ENCODE measurements around the gene FUT8.

FUT8 gene

DNA sequence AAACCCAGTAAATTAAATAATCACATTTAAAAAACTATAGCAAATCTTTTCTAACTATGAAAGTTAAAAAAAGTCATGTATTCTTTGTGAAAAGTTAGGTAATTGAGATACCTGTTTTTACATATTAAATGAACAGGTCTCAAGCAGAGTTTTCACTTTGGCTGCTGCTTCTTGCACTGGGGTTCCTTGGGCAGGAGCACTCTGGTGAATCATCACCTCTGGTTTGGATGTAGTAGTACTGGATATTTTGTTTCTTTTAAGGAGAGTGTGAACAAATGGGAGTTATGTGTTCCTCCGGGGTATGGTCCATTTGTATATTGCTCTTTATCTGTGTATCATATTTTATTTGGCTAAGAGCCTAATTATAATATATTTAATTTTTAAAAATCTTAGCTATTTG is 82.7 kb downstream of the FUT8 start:
- no peak for DNase-seq (ENCODE audit: low spot score)

DNA sequence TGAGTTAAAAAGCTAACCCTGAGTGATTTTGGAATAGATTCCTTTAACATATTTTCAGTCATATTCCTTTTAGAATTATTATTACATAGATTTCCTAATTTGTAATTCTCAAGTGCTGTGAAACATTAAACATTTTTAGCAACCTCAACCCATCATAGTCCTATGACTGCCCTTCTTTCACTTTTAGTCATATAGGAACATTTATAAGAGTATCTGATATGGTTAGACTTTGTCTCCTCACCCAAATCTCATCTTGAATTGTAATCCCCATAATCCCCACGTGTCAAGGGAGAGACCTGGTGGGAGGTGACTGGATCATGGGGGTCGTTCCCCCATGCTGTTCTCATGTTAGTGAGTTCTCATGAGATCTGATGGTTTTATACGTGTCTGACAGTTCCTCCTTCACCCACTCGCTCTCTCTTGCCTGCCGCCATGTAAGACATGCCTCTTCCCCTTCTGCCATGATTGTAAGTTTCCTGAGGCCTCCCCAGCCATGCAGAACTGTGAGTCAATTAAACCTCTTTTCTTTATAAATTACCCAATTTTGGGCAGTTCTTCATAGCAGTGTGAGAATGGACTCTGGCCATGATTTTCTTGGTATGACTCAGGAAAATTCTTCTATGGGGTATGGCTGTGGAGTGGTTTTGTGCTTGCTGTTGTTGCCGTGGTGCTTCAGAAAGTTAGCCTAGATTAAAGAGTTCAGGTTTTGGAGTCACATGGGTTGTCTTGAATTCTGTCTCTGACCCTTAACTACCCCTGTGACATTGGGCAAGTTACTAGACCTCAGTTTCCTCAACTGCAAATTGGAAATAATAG is 83.9 kb downstream of the FUT8 start:
- no peak for DNase-seq (ENCODE audit: low spot score)

DNA sequence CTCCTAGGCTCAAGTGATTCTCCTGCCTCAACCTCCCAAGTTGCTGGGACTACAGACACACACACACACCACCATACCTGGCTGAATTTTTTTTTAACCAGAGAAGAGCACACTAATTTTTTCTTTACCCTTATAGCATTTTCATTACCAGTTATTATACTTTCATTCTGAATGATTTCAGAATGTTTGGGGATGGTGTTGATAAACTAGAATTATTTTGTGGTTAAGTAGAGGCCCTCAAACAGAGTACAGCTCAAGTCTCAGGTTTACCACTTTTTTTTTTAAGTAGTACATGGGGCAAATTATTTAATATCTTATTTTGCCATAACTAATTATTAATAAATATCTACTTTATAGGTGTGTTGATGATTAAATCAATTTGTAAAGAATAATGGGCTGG is 86.6 kb downstream of the FUT8 start:
- DNase-seq (ENCODE audit: low spot score): no peak

DNA sequence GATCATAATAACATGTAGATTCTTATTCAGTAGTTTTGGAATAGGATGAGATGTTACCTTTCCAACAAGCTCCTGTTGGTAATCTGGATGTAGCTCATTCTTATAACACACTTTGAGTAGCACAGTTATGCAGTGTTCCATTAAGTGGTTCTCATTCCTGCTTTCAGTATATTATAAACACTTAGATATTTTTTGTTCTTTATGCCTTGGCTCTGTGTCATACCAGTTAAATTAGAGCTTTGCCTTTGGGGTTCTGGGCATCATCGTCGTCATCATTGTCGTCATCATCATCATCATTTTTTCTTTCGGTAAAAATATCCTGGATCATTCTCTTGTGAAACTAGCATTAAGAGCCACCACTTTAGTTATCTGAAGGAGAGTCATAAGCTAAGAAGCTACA is 87.5 kb downstream of the FUT8 start:
- DNase-seq (ENCODE audit: low spot score): no peak

DNA sequence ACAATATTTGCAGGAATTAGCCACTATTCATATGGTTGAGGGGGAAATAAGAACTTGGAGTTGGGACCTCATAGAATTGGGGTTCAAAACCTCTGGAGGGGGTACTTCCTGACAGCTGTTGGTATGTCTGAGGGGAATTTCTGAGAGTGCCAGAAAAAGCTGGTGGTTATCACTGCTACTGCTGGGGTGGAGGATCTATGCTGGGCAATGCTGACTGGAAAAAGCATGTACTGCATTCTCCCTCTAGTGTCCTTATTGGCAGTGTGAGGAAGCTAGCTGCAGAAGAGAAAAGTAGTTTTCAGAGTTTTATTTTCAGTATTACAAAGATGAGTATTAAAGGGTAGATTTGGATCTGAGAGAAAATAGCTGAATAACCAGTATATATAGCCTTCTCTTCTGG is 88.8 kb downstream of the FUT8 start:
- no peak for DNase-seq (ENCODE audit: low spot score)

DNA sequence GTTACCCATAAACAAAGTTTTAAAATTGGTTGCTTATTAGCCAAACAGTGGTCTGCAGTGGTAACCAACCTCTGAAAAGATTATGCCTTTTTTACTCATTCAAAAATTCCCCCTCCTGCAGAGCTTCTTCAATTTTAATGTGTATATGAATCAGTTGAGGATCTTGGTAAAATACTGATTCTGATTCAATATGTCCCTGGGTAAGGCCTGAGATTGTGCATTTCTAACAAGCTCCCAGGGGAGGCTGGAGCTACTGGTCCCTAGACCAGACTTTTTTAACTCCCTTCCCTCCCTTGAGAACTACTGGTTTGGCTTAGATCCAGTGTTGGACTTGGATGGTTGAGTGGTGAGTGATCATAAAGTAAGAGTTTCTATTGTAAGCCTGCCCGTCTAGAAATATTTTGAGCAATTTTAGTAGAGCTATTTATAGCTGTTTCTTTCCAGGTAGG is 90.2 kb downstream of the FUT8 start:
- no peak for DNase-seq (ENCODE audit: low spot score)

DNA sequence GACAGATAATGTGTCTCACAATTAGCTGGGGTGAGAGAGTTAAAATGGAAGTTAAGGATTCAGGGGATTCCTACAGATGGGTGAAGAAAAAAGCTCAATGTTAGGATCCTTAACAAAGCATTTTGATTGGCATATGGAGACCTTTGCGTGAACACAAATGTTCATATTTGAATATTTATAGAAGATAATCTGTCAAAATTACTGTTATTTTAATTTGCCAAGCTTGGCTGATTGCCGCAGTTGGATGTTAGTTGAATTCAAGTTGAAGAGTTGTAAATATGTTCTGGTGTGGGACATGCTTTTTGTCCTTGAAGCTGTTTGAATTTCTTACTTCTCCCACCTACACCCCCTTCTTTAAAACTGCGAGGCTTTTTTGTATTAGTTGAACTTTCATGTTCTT is 91.2 kb downstream of the FUT8 start:
- DNase-seq (ENCODE audit: low spot score): no peak

DNA sequence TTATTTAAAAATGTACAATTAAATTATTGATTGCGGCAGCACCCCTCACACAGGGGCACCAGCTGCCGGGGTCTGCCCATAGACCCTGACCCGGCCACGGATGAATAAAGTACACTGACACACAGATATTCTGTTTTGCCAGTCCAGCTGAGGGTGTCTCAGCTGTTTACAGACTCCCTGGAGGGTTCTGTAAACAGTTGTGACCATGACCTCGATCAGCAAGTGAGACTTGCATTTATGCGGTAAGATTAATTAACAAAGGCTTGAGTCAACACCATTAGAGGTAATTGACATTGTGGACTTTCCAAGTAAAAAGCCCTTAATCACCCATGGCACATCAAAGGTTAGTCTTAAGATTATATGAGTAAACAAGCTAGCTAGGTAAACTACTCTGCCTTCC is 94.3 kb downstream of the FUT8 start:
- no peak for DNase-seq (ENCODE audit: low spot score)

DNA sequence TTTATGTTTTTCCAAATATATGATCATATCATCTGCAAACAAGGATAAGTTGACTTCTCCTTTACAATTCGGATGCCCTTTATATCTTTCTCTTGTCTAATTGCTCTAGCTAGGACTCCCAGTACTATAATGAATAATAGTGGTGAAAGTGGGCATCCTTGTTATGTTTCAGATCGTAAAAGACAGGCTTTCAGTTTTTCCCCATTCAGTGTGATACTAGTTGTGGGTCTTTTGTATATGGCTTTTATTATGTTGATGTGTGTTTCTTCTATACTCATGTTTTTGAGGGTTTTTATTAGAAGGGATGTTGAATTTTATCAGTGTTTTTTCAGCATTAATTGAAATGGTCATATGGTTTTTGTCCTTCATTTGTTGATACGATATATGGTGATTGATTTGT is 97.3 kb downstream of the FUT8 start:
- DNase-seq (ENCODE audit: low spot score): no peak

DNA sequence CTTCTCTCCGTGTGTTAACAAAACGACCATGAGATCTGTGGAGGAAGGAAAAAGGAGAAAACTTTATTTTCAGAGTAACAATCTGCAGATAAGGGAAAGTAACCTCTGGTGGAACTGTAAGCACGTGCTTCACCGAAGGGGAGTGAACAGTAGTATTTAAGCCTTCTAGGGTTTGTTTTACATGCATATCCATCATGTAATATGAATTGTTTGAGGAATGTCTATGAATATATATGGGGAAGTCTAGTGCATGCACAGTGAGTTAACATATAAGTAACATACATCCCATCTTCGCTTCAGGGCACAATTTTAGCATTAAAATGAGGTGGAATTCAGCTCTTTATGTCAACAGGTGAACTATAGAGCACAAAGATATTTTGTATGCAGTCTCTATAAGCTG is 101.1 kb downstream of the FUT8 start:
- no peak for DNase-seq (ENCODE audit: low spot score)

DNA sequence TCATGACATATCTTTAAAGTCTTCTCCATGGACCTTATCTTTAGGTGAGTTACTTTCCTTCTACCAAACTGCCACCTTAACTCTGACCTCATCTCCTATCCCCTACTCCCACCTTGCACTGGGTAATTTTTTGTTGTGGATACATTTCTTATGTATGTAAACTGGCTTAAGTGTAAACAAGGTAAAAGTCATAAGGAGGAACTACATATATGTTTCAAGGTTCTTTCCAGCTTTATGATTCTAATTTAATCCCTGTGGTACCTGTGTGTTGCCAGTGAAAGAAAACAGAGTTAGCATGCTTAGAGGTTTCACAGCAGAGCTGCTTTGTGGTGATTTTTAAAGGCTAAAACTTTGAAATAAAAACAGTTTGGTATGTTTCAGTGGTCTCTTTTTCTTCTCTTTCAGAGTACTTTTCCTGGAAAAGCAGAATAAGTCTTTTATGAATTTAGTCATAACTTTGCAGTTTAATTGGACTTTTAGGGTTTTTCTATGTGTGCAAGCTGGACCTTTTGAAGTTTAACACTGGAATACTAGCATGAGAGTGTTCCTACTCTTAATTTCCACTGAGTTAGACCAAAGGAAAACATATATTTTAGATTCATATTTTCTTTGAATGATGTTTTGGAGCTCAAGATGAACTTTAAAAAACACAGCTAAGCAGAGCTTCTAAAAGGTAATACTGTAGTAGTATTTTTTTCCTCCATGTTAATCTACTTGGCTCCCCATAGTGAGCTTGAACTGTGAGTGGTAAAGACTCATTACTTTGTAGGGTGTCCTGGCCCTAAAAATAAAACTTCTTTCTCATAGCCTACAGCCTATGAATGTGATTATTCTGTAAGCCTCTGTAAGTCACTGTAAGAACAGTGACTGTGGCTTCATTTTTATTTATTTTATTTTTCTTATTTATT is 105.4 kb downstream of the FUT8 start:
- DNase-seq (ENCODE audit: low spot score): no peak

DNA sequence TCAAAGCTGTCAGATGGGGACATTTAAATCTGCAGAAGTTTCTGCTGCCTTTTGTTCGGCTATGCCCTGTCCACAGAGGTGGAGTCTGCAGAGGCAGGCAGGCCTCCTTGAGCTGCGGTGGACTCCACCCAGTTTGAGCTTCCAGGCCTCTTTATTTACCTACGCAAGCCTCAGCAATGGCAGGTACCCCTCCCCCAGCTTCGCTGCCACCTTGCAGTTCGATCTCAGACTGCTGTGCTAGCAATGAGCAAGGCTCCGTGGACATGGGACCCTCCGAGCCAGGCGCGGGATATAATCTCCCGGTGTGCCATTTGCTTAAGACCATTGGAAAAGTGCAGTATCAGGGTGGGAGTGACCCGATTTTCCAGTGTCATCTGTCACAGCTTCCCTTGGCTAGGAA is 115.5 kb downstream of the FUT8 start:
- no peak for DNase-seq (ENCODE audit: low spot score)

DNA sequence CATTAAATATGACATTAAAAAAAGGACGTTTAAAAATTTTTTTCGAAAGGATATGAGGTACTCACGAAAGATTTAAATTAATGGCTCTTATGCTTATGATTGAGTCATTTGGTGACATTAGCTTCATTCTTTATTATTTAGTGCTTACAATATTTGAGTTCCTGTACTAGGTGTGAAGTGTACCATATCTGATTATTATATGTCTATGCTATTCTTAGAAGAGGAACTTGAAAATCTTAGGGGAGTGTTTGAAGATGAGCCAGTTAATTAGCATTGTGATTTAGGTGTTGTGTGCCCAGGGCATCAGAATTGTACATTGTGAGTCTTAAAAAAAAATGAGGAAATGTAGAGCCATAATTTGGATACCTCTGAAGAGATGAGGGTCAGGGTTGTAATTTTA is 118.6 kb downstream of the FUT8 start:
- no peak for DNase-seq (ENCODE audit: low spot score)

DNA sequence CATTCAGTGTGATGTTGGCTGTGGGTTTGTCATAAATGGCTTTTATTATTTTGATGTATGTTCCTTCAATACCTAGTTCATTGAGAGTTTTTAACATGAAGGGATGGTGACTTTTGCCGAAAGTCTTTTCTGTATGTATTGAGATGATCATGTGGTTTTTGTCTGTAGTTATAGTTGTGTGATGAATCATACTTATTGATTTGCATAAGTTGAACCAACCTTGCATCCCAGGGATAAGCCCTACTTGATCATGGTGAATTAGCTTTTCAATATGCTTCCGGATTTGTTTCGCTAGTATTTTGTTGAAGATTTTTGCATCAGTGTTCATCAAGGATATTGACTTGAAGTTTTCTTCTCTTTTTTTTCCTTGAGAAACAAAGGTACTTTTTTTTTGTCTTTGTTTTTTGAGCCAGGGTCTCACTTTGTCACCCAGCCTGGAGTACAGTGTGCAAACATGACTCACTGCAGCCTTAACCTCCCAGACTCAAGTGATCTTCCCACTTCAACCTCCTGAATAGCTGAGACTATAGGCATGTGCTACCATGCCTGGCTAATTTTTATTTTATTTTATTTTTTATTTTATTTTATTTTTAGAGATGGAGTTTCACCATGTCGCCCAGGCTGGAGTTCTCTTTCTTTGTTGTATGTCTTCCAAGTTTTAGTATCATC is 121.3 kb downstream of the FUT8 start:
- DNase-seq (ENCODE audit: low spot score): no peak

DNA sequence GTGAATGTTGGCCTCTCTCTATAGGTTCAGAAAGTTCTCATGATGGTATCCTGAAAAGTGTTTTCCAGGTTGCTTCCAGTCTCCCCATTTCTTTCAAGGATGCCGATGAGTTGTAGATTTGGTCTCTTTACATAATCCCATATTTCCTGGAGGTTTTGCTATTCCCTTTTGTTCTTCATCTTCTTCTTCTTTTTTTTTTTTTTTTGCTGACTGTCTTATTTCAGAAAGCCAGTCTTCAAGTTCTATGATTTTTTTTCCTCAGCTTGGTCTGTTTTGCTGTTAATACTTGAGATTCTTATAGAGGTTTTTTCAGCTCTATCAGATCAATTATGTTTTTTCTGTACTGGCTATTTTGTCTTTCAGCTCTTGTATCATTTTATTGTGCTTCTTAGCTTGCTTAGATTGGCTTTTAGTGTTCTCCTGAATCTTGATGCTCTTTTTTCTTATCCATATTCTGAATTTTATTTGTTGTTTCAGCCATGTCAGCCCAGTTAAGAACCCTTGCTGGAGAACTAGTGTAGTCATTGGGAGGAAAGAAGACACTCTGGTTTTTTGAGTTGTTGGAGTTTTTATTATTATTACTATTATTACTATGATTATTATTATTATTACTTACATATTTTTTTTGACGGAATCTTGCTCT is 124.4 kb downstream of the FUT8 start:
- no peak for DNase-seq (ENCODE audit: low spot score)

DNA sequence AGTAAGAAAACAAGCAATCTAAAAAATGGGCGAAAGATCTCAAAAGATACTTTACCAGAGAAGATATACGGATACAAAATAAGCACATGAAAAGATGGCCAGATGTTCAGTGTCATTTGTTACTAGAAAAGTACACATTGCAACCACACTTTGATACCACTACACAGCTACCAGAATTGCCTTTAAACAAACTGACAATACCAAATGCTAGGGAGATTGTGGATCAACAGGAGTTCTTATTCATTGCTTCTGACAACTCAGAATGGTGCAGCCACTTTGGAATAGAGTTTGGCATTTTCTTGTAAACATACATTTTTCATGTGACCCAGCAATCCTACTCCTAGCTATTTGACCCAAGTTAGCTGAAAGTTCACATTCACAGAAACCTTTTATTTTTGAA is 136.3 kb downstream of the FUT8 start:
- DNase-seq (ENCODE audit: low spot score): no peak

DNA sequence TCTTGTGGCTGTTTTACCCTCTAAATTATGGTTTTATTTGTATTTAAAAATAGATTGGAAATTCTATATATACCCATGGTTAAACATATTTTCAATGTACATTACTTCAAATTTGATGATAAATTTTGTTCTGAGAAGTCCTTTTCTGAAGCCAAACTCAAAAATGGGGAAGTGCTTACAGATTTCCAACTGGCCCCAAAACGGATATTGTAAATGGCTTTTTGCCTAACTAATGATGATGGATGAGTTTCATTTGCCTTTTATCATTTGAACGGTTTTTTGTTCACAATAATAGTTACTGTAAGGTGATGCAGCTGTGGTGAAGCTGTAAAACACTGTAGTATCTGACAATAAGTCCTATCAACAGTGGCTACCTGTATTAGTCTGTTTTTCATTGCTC is 136.9 kb downstream of the FUT8 start:
- no peak for DNase-seq (ENCODE audit: low spot score)

DNA sequence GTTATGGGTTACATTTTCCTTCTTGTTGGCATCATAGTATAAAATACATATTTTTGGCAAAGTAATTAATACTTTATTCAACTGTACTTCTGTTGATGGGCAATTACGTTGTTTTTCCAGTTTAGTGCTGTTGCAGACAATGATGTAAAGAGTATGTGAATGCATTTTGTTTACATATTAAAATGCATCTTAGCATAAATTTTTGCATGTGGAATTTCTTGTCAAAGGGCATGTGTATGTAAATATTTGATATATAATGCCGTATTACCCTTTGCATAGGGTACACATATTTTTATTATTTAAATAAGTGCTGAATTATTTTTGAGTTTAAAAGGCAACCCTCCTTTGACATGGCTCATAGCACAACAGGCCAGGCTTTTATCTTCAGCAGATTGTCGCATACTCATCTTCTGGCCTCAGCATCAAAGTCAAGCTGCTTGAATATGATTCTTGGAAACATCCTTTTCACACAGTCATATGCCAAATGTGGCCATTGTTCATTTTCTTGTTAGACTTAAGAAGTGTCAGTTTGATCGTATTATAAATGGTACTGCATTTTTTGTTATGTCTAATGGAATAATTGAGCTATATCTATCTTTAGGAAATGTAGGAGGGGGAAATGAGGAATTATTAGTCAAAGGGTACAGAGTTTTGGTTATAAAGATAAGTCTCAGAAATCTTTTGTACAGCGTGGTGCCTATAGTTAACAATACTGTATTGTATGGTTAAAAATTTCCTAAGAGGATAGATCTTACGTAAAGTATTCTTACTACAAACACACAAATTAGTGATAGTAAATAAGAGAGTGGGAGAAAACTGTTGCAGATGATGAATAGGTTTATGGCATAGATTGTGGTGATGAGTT is 138.5 kb downstream of the FUT8 start:
- no peak for DNase-seq (ENCODE audit: low spot score)

DNA sequence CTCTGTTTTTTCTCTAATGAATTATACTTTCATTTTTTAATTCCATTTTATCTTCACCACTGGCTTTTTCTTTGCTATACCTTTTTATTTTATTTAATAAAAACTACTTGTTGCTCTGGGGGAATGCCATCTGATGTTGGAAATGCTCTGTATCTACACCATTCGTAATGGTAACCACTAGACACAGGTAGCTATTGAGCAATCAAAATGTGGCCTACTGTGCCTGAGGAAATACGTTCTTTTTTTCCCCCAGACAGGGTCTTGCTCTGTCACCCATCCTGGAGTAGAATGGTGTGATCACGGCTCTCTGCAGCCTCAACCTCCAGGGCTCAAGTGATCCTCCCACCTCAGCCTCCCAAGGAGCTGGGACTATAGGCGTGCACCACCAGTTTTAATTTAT is 140.2 kb downstream of the FUT8 start:
- no peak for DNase-seq (ENCODE audit: low spot score)

DNA sequence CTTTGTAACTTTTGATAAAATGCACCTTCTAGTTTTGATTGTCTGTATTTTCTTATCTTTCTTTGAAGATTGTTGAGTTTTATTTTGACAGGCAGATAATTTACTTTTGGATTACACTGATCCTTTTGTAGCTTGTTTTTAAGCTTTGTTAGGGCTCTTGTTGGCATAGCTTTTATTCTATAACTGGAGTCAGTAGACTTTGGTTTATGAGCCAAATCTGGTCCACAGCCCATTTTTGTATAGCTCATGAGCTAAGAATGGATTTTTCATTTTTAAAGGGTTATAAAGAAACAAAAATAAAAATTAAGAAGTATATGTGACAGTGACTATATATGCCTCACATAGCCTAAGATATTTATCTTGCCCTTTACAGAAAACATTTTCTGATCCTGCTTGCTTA is 142.3 kb downstream of the FUT8 start:
- DNase-seq (ENCODE audit: low spot score): no peak

DNA sequence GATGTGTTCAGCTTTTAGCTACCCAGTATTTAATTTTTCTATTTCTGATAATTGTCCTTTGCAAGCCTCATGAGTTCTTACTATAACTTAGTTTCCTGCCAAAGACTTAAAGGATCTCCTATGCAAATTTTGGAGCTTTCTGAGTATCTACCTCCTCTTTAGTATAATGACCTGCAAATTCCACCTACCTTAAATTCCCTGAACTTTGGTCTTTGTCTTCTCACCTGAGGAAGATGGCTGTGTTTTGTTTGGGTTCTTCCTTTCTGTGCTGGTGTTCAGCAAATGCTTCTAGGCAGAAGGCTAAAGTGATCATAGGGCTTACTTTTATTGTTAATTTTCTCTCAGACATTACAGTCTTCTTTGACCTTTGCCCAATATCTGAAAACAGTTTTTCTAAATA is 142.8 kb downstream of the FUT8 start:
- DNase-seq (ENCODE audit: low spot score): no peak
